Mononuclear cell (primary cell): ENCODE data around the gene FIBP. TPM values are rescaled to one million over a fixed set of nuclear protein-coding genes. Genes with fewer than 3 reads are reported as not detected.

Experiments used
- H3K27me3 ChIP-seq: 2 replicates; pipeline ENCODE4 v1.6.0; 2011; ENCODE audit warnings: low read length, control low read depth; ENCODE audit not compliant: insufficient read depth
- H3K4me1 ChIP-seq: 2 replicates; pipeline ENCODE4 v1.5.1; 2011; ENCODE audit warnings: mild to moderate bottlenecking, low read length, control low read depth; ENCODE audit not compliant: insufficient read depth
- H3K4me3 ChIP-seq: 2 replicates; pipeline ENCODE4 v1.5.1; 2011; ENCODE audit warnings: mild to moderate bottlenecking, low read length, moderate library complexity
- H3K9me3 ChIP-seq: 2 replicates; pipeline ENCODE4 v1.5.1; 2011; ENCODE audit warnings: low read depth, mild to moderate bottlenecking, control low read depth, low read length
- total RNA-seq: library from RNA; depleted of rRNA; stranded (reverse); fragments of >200 nt; gene quantifications from one replicate; pipeline ENCODE4 v1.2.3, GENCODE V29; 2012

FIBP gene
- total RNA-seq, 1 donor: 40.3 TPM

- no peaks in the 10 kb centered on the region for H3K27me3 ChIP-seq
- peaks cover 55% of the 10 kb centered on the region for H3K4me1 ChIP-seq
- peak overlapping the region; percentile 71 for H3K4me3 ChIP-seq
- H3K9me3 ChIP-seq: no peaks in the 10 kb centered on the region
Observed at GRCh38 chr11:65886826-65887722, 1.2 kb downstream of the FIBP start.

- H3K4me1 ChIP-seq: peaks cover 48% of the 10 kb centered on the region
- no peaks in the 10 kb centered on the region for H3K9me3 ChIP-seq
- no peaks in the 10 kb centered on the region for H3K27me3 ChIP-seq
- no peak overlapping the region for H3K4me3 ChIP-seq
Observed at GRCh38 chr11:65885808-65886536, 2.3 kb downstream of the FIBP start.

GRCh38 chr11:65885231-65885630 is 3.0 kb downstream of the FIBP start:
- H3K27me3 ChIP-seq: no peaks in the 10 kb centered on the region
- H3K4me1 ChIP-seq: peaks cover 47% of the 10 kb centered on the region
- H3K9me3 ChIP-seq: no peaks in the 10 kb centered on the region
- no peak overlapping the region for H3K4me3 ChIP-seq

GRCh38 chr11:65884716-65885092 is 3.6 kb downstream of the FIBP start:
- H3K4me3 ChIP-seq: no peak overlapping the region
- H3K4me1 ChIP-seq: peaks cover 47% of the 10 kb centered on the region
- H3K27me3 ChIP-seq: no peaks in the 10 kb centered on the region
- no peaks in the 10 kb centered on the region for H3K9me3 ChIP-seq

- Histone ChIP-seq H3K9me3 (no peaks in the 10 kb centered on the region), H3K4me1 (peaks cover 47% of the 10 kb centered on the region), H3K4me3 (no peak overlapping the region), H3K27me3 (no peaks in the 10 kb centered on the region)
Observed at GRCh38 chr11:65883786-65884715, 4.2 kb downstream of the FIBP start.

- no peaks in the 10 kb centered on the region for H3K9me3 ChIP-seq
- H3K4me1 ChIP-seq: peaks cover 45% of the 10 kb centered on the region
- no peaks in the 10 kb centered on the region for H3K27me3 ChIP-seq
Observed at GRCh38 chr11:65883058-65883761, 5.1 kb downstream of the FIBP start.

GRCh38 chr11:65882120-65883057 is 5.9 kb downstream of the FIBP start:
- H3K4me1 ChIP-seq: peaks cover 39% of the 10 kb centered on the region
- no peaks in the 10 kb centered on the region for H3K27me3 ChIP-seq
- H3K9me3 ChIP-seq: no peaks in the 10 kb centered on the region
- no peak overlapping the region for H3K4me3 ChIP-seq

More at GRCh38 chr11:65883058-65883761, 5.1 kb downstream of the FIBP start:
- H3K4me3 ChIP-seq: no peak overlapping the region

- Histone ChIP-seq H3K9me3 (no peaks in the 10 kb centered on the region), H3K4me3 (no peak overlapping the region), H3K27me3 (no peaks in the 10 kb centered on the region), H3K4me1 (peaks cover 30% of the 10 kb centered on the region)
Observed at GRCh38 chr11:65880844-65881421, 7.3 kb downstream of the FIBP start.

GRCh38 chr11:65880027-65880426 is 8.2 kb downstream of the FIBP start:
- Histone ChIP-seq H3K4me3 (peak overlapping the region; percentile 18), H3K27me3 (no peaks in the 10 kb centered on the region), H3K9me3 (no peaks in the 10 kb centered on the region), H3K4me1 (peaks cover 30% of the 10 kb centered on the region)

GRCh38 chr11:65879617-65880016 is 8.7 kb downstream of the FIBP start, which contains the start of gene CTSW:
Gene CTSW (plus strand): TSS chr11:65879837. CDS start chr11:65879855, 18 bp downstream.
- Histone ChIP-seq H3K4me3 (peak within 1 kb of the TSS; percentile 18), H3K4me1 (peaks cover 26% of the 10 kb centered on the region), H3K9me3 (no peaks in the 10 kb centered on the region), H3K27me3 (no peaks in the 10 kb centered on the region)

GRCh38 chr11:65873318-65874156 is 14.7 kb downstream of the FIBP start:
- H3K27me3 ChIP-seq: no peaks in the 10 kb centered on the region
- no peaks in the 10 kb centered on the region for H3K9me3 ChIP-seq
- H3K4me1 ChIP-seq: peaks cover 31% of the 10 kb centered on the region
- H3K4me3 ChIP-seq: peak overlapping the region; percentile 51

GRCh38 chr11:65872586-65873317 is 15.5 kb downstream of the FIBP start, which contains the start of gene EFEMP2:
Gene EFEMP2 (minus strand): TSS chr11:65872800. CDS start chr11:65872354, 446 bp downstream.
- H3K27me3 ChIP-seq: no peaks in the 10 kb centered on the region
- H3K4me3 ChIP-seq: peak within 1 kb of the TSS; percentile 51
- H3K9me3 ChIP-seq: no peaks in the 10 kb centered on the region
- peaks cover 31% of the 10 kb centered on the region for H3K4me1 ChIP-seq
